NCI-H2196 treated with DMSO at 0.1 percent for 48 hours (cell line): ENCODE data around the gene HEBP2.

Source experiments
- DNase-seq: peaks from one replicate; lab custom pipeline; 2025; ENCODE audit not compliant: unreplicated experiment; lab: John Stamatoyannopoulos, UW

HEBP2 gene

GRCh38 chr6:138397128-138398122 is 6.6 kb upstream of the HEBP2 start:
- no peak for DNase-seq

GRCh38 chr6:138400326-138400725 is 3.7 kb upstream of the HEBP2 start:
- no peak for DNase-seq

- no peak for DNase-seq
Observed at GRCh38 chr6:138401960-138402837, 1.8 kb upstream of the HEBP2 start.

- no peak for DNase-seq
Observed at GRCh38 chr6:138402838-138403187, 1.2 kb upstream of the HEBP2 start.

- no peak for DNase-seq
Observed at GRCh38 chr6:138403324-138403800, 661 bp upstream of the HEBP2 start.

DNA sequence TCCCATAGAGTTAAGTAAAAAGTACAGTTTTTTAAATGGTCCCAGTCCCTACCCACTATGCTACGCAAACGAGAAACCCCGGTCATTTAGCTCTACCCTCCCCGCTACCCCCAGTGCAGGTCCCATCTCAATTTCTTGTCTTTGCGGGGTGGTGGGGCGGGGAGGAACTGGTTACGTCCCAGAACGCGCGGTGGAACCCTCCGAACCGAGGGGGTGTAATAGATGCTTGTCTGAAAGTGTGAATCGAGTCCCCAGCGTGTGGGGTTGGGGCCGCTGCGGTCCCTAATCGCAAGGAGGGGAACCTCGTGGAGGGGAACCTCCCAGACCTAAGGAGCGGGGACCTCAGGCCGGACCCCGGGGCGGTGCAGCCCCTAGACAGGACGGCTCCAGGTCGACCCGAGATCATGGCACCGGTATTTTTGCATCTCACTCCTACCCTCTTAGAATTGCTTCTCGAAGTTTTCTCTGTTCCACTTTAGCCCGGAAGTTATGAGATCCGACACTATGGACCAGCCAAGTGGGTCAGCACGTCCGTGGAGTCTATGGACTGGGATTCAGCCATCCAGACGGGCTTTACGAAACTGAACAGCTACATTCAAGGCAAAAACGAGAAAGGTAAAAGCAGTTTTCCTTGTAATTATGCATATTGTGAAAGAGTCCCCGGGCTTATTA is 779 bp downstream of the HEBP2 start:
- DNase-seq: no peak

- DNase-seq: no peak
Observed at GRCh38 chr6:138405816-138406413, 1.9 kb downstream of the HEBP2 start.

DNA sequence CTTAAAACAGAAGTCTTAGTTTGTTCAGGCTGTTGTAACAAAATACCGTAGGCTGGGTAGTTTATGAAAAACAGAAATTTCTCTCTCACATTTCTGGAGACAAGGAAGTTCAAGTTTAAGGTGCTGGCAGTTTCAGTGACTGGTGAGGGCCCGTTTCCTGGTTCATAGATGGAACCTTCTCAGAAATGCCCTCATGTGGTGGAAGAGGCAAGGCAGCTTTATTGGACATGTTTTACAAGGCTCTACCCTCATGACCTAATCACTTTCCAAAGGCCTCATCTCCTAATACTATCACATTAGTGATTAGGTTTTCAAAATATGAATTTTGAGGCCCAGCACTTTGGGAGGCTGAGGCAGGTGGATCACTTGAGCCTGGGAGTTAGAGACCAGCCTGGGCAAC is 2.4 kb downstream of the HEBP2 start:
- no peak for DNase-seq

DNA sequence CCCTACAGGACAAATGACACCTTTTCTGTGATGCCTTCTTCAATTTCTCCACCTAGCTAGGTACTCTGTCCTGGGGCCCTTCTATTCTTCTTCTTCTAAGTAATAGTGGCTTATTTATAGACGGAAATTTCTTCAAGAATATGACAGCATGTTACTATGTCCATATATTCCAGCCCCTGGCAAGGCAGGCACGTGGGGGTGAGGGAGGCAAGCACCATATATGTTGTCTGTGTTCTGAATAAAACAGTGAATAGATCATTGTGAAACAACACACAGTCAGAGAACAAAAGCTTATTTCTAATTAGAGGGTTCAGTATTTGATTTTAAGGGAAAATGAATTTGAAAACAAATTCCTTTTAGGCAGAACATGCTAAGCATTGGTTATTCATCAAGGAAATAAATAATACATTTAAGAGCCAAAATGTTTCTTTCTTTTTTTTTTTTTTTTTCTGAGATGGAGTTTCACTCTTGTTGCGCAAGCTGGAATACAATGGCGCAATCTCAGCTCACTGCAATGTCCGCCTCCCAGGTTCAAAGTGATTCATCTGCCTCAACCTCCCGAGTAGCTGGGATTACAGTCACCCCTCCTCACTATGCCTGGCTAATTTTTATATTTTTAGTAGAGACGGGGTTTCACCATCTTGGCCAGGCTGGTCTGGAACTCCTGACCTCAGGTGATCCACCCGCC is 6.2 kb downstream of the HEBP2 start:
- DNase-seq: no peak

DNA sequence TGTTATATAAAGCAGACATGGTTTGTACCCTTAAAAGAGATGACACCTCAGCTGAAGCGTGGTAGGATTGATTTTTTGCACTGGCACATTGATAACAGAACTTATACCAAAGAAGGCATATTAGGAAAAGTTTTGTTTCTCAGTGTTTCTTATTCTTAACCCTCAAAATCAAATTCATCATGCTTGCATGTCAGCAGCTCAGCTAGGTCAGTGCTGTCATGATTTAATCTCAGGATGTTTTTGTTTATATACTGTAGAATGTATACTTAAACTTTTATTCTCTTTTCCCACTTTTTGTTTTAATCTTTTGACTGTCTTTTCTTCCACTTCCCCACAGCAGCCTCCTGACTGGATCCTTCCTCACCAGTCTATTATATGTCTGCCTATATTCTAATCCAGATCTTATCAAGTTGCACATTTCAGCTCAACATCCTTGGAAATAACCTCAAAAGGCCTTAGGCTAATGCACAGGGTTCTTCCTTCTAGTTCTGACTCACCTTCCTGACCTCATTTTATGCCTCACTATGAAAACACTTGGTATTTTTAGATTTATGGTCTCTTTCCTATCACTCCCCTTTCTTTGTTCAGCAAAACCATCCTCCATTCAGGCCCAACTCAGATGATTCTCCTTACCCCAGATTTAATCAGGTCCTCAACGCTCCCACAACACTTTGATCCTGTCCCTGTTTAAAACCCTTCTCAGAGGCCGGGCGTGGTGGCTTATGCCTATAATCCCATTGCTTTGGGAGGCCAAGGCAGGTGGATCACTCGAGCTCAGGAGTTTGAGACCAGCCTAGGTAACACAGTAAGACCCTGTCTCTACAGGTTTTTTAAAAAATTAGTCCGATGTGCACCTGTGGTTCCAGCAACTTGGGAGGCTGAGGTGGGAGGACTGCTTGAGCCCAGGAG is 7.2 kb downstream of the HEBP2 start:
- DNase-seq: no peak

- no peak for DNase-seq
Observed at GRCh38 chr6:138415125-138415524, 11.1 kb downstream of the HEBP2 start.

DNA sequence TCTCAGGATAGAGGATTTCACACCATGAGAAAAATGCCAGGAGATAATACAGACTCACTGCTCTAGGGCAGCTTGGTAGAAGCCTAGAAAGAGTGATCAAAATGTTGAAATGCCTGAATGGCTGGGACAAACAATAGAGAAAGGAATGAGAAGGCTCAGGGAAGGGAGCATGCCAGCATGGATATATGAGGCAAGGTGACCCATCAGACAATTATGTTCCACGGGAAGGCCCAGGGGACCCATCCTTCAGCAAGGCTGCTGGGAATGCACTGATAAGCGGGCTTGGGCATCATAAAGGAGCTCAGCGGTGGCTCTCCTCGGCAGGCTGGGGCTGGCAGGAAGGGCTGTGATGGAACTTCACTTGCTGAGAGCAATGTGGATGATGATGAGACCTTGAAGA is 12.2 kb downstream of the HEBP2 start:
- DNase-seq: no peak

DNA sequence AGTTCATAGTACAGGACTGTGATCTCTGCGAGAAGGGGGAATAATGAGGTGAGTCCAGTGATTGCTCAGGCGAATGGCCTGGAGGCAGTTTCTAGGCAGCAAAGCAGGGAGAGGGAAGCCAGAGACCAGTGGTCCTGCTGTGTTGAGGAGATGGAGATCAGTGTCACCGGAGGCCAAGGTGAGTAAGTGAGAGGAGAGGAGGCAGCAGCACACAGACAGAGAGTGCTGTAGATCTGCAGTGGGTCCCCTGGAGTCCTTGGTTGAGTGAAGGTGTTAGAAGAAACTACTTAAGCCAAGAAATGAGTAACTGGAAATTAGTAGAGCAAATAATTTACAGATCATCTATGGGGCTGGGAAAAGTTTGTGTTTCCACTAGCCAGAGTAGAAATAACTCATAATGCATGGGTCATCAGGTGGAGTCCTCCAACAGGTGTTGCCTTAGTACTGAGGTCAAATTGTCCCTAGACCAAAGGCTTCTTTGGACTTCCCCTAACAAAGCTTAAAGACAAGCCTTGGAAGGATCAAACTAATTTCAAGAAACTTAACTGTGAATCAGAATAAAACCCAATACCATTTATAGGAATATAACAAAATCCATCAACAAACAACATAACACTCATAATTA is 13.6 kb downstream of the HEBP2 start:
- no peak for DNase-seq

GRCh38 chr6:138418118-138418742 is 14.2 kb downstream of the HEBP2 start:
- DNase-seq: no peak

DNA sequence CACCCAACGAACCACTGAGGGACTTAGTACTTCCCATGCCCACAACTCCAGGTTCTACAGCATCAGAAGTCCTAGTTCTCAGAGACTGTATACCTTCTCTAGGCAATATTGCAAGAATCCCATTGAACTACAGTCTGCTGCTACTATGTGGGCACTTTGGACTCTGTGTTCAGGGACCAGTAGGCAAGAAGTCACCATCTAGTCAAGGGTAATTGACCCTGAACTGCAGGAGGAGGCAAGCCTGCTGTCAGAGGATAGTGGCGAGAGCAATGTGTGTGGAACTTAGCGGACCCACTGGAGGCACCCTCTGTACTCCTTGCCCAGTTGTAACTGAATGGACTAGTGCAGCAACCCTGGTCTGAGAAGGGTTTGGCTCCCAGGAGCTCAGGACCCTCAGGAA is 15.7 kb downstream of the HEBP2 start:
- no peak for DNase-seq

GRCh38 chr6:138420356-138420755 is 16.3 kb downstream of the HEBP2 start:
- no peak for DNase-seq

DNA sequence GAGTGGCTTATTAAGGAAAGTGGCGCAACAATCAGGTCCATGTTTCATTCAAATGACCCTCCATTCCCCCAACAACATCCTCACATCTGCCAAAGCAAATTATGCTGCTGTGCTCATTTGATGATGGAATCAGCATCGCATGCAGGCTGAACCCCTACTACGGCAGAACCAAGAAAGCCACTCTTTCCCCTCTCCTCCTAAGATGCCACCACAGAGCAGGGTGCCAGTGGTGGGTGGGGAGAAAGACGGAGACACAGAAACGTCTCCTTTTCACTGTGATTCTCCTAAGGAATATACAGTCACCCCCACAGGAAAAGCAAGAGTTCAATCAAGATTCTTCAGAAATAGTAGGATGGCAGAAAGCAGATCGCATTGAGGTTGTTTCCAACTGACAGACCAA is 17.1 kb downstream of the HEBP2 start:
- no peak for DNase-seq

DNA sequence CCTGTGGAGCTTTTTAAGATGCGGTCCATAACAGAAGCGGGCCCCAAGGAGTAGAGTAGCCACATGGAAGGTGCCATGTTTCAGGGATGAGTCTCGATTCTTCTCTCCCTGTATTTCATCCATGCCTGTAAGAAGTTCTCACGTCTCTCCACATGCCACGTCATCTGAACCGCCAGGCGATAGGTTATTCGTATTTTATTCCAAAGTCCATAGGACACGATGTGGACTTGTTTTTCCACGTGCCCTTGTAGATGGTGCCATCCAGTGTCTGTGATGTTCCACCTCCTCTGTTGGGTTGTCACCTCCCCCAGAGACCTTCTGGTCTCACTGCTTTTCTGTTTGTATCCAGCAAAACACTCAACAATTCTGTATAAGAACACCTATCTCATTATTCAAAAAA is 17.6 kb downstream of the HEBP2 start:
- no peak for DNase-seq
